IMR-90 (cell line): ENCODE data around the gene ADAMTS20. TPM values are rescaled to one million over a fixed set of nuclear protein-coding genes. Genes with fewer than 3 reads are reported as not detected.

Source experiments
- ATAC-seq: fragments of 200-7000 bp; cut with Tn5 transposase; 2 replicates; pipeline ENCODE4 v1.9.1; 2020; ENCODE audit warnings: low read depth, mild to moderate bottlenecking, moderate library complexity
- BruUV-seq: library from RNA; stranded (reverse); fragments of 400-500 nt; replicated peaks from 2 replicates; lab custom pipeline; 2021; lab: Mats Ljungman, UMichigan
- CTCF ChIA-PET: fragments of 300-600 bp; formaldehyde crosslinking; extraction: SDS; loops from one replicate; lab custom pipeline; 2021; ENCODE audit warnings: antibody characterized with exemption; lab: Yijun Ruan, JAX
- POLR2A ChIA-PET: fragments of 300-600 bp; sonication (Branson Sonifier 250); formaldehyde crosslinking; loops from one replicate; lab custom pipeline; 2022; ENCODE audit warnings: antibody characterized with exemption; ENCODE audit not compliant: unreplicated experiment; lab: Charles Lee
- DNase-seq: peaks from one replicate; pipeline ENCODE4 v3.0.0; 2013
- H2AFZ ChIP-seq: replicated peaks from 2 replicates; pipeline ENCODE3; 2013; ENCODE audit warnings: low read length, mild to moderate bottlenecking; ENCODE audit not compliant: poor library complexity
- H2AK5ac ChIP-seq: 2 replicates; pipeline ENCODE4 v1.6.1; 2013; ENCODE audit warnings: low read depth, low read length, inconsistent platforms
- H2AK9ac ChIP-seq: replicated peaks from 2 replicates; pipeline ENCODE3; 2013; ENCODE audit warnings: mild to moderate bottlenecking, low read depth, low read length, moderate library complexity; ENCODE audit not compliant: poor library complexity
- H2BK120ac ChIP-seq: 2 replicates; pipeline ENCODE4 v1.6.1; 2013; ENCODE audit warnings: low read depth, low read length, inconsistent platforms
- H2BK15ac ChIP-seq: 3 replicates; pipeline ENCODE4 v1.6.1; 2013; ENCODE audit warnings: low read depth, low read length, inconsistent platforms
- H2BK20ac ChIP-seq: 2 replicates; pipeline ENCODE4 v1.6.1; 2013; ENCODE audit warnings: low read depth, mild to moderate bottlenecking, inconsistent platforms, low read length, moderate library complexity
- H2BK5ac ChIP-seq: 2 replicates; pipeline ENCODE4 v1.6.1; 2013; ENCODE audit warnings: mild to moderate bottlenecking, low read depth, low read length, inconsistent platforms; ENCODE audit not compliant: poor library complexity, severe bottlenecking
- H3K14ac ChIP-seq: replicated peaks from 2 replicates; pipeline ENCODE4 v1.6.1; 2013; ENCODE audit warnings: low read depth, low read length, inconsistent platforms
- H3K18ac ChIP-seq: 2 replicates; pipeline ENCODE4 v1.6.1; 2013; ENCODE audit warnings: low read depth, low read length, control low read depth
- H3K23ac ChIP-seq: 2 replicates; pipeline ENCODE4 v1.6.1; 2013; ENCODE audit warnings: low read depth, low read length, inconsistent platforms
- H3K27ac ChIP-seq: 2 replicates; pipeline ENCODE4 v1.5.1; 2013; ENCODE audit warnings: mild to moderate bottlenecking, control low read depth, low read length; ENCODE audit not compliant: insufficient read depth
- H3K27me3 ChIP-seq: 2 replicates; pipeline ENCODE4 v1.6.1; 2013; ENCODE audit warnings: low read length; ENCODE audit not compliant: control insufficient read depth, insufficient read depth
- H3K36me3 ChIP-seq: 2 replicates; pipeline ENCODE4 v1.6.1; 2013; ENCODE audit warnings: low read length, mixed read lengths; ENCODE audit not compliant: control insufficient read depth, insufficient read depth
- H3K4ac ChIP-seq: 2 replicates; pipeline ENCODE4 v1.6.1; 2013; ENCODE audit warnings: low read depth, low read length, inconsistent platforms
- H3K4me1 ChIP-seq: 2 replicates; pipeline ENCODE4 v1.6.1; 2013; ENCODE audit warnings: low read length, mixed read lengths; ENCODE audit not compliant: control insufficient read depth, insufficient read depth
- H3K4me2 ChIP-seq: 2 replicates; pipeline ENCODE4 v1.6.1; 2013; ENCODE audit warnings: low read depth, mild to moderate bottlenecking, control low read depth, low read length, moderate library complexity
- H3K4me3 ChIP-seq: 2 replicates; pipeline ENCODE4 v1.5.1; 2013; ENCODE audit warnings: low read depth, mild to moderate bottlenecking, control low read depth, low read length, moderate library complexity; ENCODE audit not compliant: insufficient read depth
- H3K56ac ChIP-seq: 2 replicates; pipeline ENCODE4 v1.6.1; 2013; ENCODE audit warnings: low read length, inconsistent platforms; ENCODE audit not compliant: insufficient read depth; ENCODE audit errors: extremely low read depth
- H3K79me1 ChIP-seq, 2 experiments: 2 replicates each; pipeline ENCODE4 v1.6.1; 2013; ENCODE audit warnings: low read length in 2 of 2, inconsistent platforms in 1 of 2, low read depth in 1 of 2
- H3K9ac ChIP-seq: 2 replicates; pipeline ENCODE4 v1.6.1; 2013; ENCODE audit warnings: low read depth, low read length, control low read depth
- H3K9me1 ChIP-seq: 2 replicates; pipeline ENCODE4 v1.6.1; 2013; ENCODE audit warnings: low read length, inconsistent platforms; ENCODE audit not compliant: insufficient read depth
- H3K9me3 ChIP-seq: 2 replicates; pipeline ENCODE4 v1.6.1; 2013; ENCODE audit warnings: low read length; ENCODE audit not compliant: control insufficient read depth, insufficient read depth
- H4K20me1 ChIP-seq: 2 replicates; pipeline ENCODE4 v1.6.1; 2013; ENCODE audit warnings: low read length, inconsistent platforms; ENCODE audit not compliant: insufficient read depth
- H4K5ac ChIP-seq: 2 replicates; pipeline ENCODE4 v1.6.1; 2013; ENCODE audit warnings: mild to moderate bottlenecking, low read depth, low read length, control low read depth
- H4K8ac ChIP-seq, 2 experiments: 2 replicates each; pipeline ENCODE4 v1.6.1; 2013; ENCODE audit warnings: low read depth in 2 of 2, low read length in 2 of 2, control low read depth in 1 of 2, inconsistent platforms in 1 of 2
- H4K91ac ChIP-seq: 2 replicates; pipeline ENCODE4 v1.6.1; 2013; ENCODE audit warnings: low read depth, low read length, inconsistent platforms; ENCODE audit not compliant: insufficient read depth
- CEBPB ChIP-seq: IDR thresholded peaks from 2 replicates; pipeline ENCODE4 v1.6.1; 2012; ENCODE audit warnings: low read depth, low read length, improper control_type of control experiment
- ELK1 ChIP-seq: fragments of 150-350 bp; IDR thresholded peaks from 2 replicates; pipeline ENCODE4 v1.6.1; 2016; ENCODE audit warnings: low read depth, mild to moderate bottlenecking, low read length, moderate library complexity, borderline replicate concordance
- MAZ ChIP-seq: IDR thresholded peaks from 2 replicates; pipeline ENCODE4 v1.6.1; 2012; ENCODE audit warnings: low read depth, mild to moderate bottlenecking, low read length, improper control_type of control experiment, moderate library complexity, borderline replicate concordance
- POLR2A ChIP-seq: IDR thresholded peaks from 2 replicates; pipeline ENCODE4 v1.6.1; 2012; ENCODE audit warnings: mild to moderate bottlenecking, low read depth, low read length
- RAD21 ChIP-seq: IDR thresholded peaks from 2 replicates; pipeline ENCODE4 v1.6.1; 2012; ENCODE audit warnings: low read length, improper control_type of control experiment
- RCOR1 ChIP-seq: IDR thresholded peaks from 2 replicates; pipeline ENCODE4 v1.6.1; 2012; ENCODE audit warnings: mild to moderate bottlenecking, low read length, improper control_type of control experiment; ENCODE audit not compliant: insufficient replicate concordance
- WGBS, 2 experiments: methylation state at CpG; one replicate each; pipeline versions ENCODE4 v1.1.5 to v1.1.7; 2013; ENCODE audit warnings: missing lambda C conversion rate in 2 of 2; ENCODE audit not compliant: insufficient read length in 1 of 2; ENCODE audit errors: extremely low coverage in 2 of 2; 5-methylcytosine and 5-hydroxymethylcytosine counted together
- dilution Hi-C: fragments of 300-500 bp; cut with HindIII; formaldehyde crosslinking; loops from one replicate; pipeline ENCODE4 v1.14.3; 2018; ENCODE audit warnings: low sequenced_read_pairs; ENCODE audit not compliant: unreplicated experiment
- in situ Hi-C: fragments of 300-500 bp; cut with MboI; formaldehyde crosslinking; loops from 3 replicates; pipeline ENCODE4 v1.14.3; 2019; ENCODE audit warnings: low sequenced_read_pairs, inconsistent platforms, mixed read lengths
- intact Hi-C: fragments of 100-400 bp; cut with micrococcal nuclease; formaldehyde crosslinking; loops from 2 replicates; pipeline ENCODE4 v1.10.0; 2022
- polyA plus RNA-seq, 3 experiments: library from polyadenylated mRNA; depleted of rRNA; stranded (reverse); fragments of >200 nt; gene quantifications; 2 replicates each; pipeline ENCODE4 v1.2.3, GENCODE V29; 2012; ENCODE audit warnings: low replicate concordance in 1 of 3
- total RNA-seq: library from RNA; depleted of rRNA; stranded (reverse); fragments of >200 nt; gene quantifications from 2 replicates; pipeline ENCODE4 v1.2.3, GENCODE V29; 2012

ADAMTS20 gene
- total and polyA plus RNA-seq, 2 of the 4 experiments (the other 2 are of a cell fraction) = not detected

DNA sequence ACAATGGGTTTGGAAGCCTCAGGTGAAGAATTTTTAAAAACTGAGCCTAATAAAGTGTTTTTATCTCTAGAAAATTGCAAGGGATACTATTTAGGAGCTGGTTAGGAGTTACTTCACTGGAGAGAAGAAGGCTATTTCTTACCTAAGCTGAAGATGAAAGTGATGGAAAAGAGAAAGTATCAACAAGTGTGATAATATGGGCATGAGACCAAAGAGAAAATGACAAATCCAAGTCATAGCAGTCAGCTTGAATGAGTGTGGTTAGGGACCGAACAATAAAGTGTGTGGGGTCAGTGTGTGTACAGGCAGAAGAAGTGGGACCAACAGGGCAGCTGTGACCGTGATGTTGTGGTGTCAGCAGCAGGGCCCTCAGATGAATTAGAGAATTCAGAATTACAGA is 24.2 kb upstream of the ADAMTS20 start:
- Histone ChIP-seq H2AK5ac (no peak overlapping the region), H4K8ac (no peak overlapping the region), H3K18ac (no peak overlapping the region), H2BK120ac (no peak overlapping the region), H4K5ac (no peak overlapping the region), H3K56ac (no peak overlapping the region), H2AFZ (no peak overlapping the region), H3K9me3 (no peaks in the 10 kb centered on the region), H3K9ac (no peak overlapping the region), H2AK9ac (no peak overlapping the region), H4K20me1 (no peaks in the 10 kb centered on the region), H3K4me1 (no peaks in the 10 kb centered on the region), H3K9me1 (no peaks in the 10 kb centered on the region), H3K23ac (no peak overlapping the region), H3K36me3 (no peaks in the 10 kb centered on the region), H4K91ac (no peak overlapping the region), H3K79me1 (no peaks in the 10 kb centered on the region), H2BK15ac (no peak overlapping the region), H3K4ac (no peak overlapping the region), H3K4me3 (no peak overlapping the region), H3K27ac (no peak overlapping the region), H3K27me3 (no peaks in the 10 kb centered on the region; the same call in 1 of the 2 replicates), H3K4me2 (no peak overlapping the region), H2BK5ac (no peak overlapping the region), H3K14ac (no peak overlapping the region), H2BK20ac (no peak overlapping the region)
- intact Hi-C loops = no loop called here
- DNase-seq (no peak), ATAC-seq (no peak)
- in situ Hi-C loops = no loop called here
- ChIA-PET POLR2A (no interaction called here), CTCF (no interaction called here)
- WGBS, 2 experiments = no CpG with 5 or more reads among the region's 2 CpGs
- dilution Hi-C loops = no loop called here
- TF ChIP-seq POLR2A (no peak), CEBPB (no peak), ELK1 (no peak), MAZ (no peak), RCOR1 (no peak), RAD21 (no peak)
- BruUV-seq = no TSS peak
